ENCODE measurements around the gene UBXN11. TPM values are rescaled to one million over a fixed set of nuclear protein-coding genes. Genes with fewer than 3 reads are reported as not detected.

UBXN11 gene
- total and polyA plus RNA-seq, 2 of the 13 experiments (the other 11 are each of a cell fraction or from before 2014, with no cell fraction given) = 9.3 to 10.4 TPM

GRCh38 chr1:26321315-26322041, 15.0 kb upstream of the UBXN11 start:
- intact Hi-C loops (cut with micrococcal nuclease; ENCODE audit: unreplicated experiment) = loop anchor here (1.0 to 2.0 kb wide), 4 partner anchors 36 to 70 kb away; no protein-coding TSS in a partner anchor
- no peaks in the 10 kb centered on the region for H4K20me1 ChIP-seq (ENCODE audit: insufficient read depth, low read length)
- no peak overlapping the region for H2AFZ ChIP-seq (ENCODE audit: low read length)
- WGBS (ENCODE audit: low lambda C conversion rate) = 35% methylated on average over 16 of the region's 16 CpGs
- H3K79me2 ChIP-seq (ENCODE audit: insufficient read depth, low read length) = no peaks in the 10 kb centered on the region
- no peak overlapping the region for H3K27ac ChIP-seq (ENCODE audit: extremely low read length, insufficient read depth, low read length)
- no peaks in the 10 kb centered on the region for H3K27me3 ChIP-seq (ENCODE audit: control insufficient read depth in 1 of 2, insufficient read depth in 2 of 2, low read length in 2 of 2)
- ATAC-seq (peak; percentile 92), DNase-seq (ENCODE audit: low spot score) (peak; percentile 69), FAIRE-seq (peak; percentile 67)
- BruUV-seq (replicated peaks) = no TSS peak
- H3K4me3 ChIP-seq (replicated peaks in 1 of 3; ENCODE audit: insufficient read depth in 1 of 3, low read depth in 2 of 3, low read length in 3 of 3) = no peak overlapping the region; a peak in 1 of 6 replicates
- ChIA-PET CTCF (ENCODE audit: low intra/inter-chr PET ratio, low total read pairs) (interaction anchor here (1.1 to 2.3 kb wide), 4 partner anchors 36 to 131 kb away, joined by 3 to 26 read pairs (median 16); partner anchors contain the start of gene CATSPER4), POLR2A (interaction anchor here (0.8 to 1.1 kb wide), 3 partner anchors 29 to 152 kb away, joined by 3 to 5 read pairs (median 5); partner anchors contain the start of gene ZNF593)
- no peak overlapping the region for H3K9ac ChIP-seq (ENCODE audit: insufficient read depth, low read depth, low read length)
- no peaks in the 10 kb centered on the region for H3K4me1 ChIP-seq (ENCODE audit: insufficient read depth, low read length)
- no peaks in the 10 kb centered on the region for H3K36me3 ChIP-seq (replicated peaks in 1 of 2; ENCODE audit: control insufficient read depth in 1 of 2, insufficient read depth in 2 of 2, low read length in 2 of 2)
- peak overlapping the region; percentile 18; the same call in 1 of the 2 replicates for H3K4me2 ChIP-seq (ENCODE audit: low read depth, low read length)
- no peaks in the 10 kb centered on the region for H3K9me3 ChIP-seq (ENCODE audit: low read length)
- in situ Hi-C loops (cut with HindIII; ENCODE audit: extremely low pct_ligation_motif_present, low pct_unique_long_range_greater_than_20kb) = loop anchor here (5.0 kb wide), 2 partner anchors 39 to 41 kb away; partner anchors contain the start of gene SH3BGRL3
- TF ChIP-seq NFRKB (IDR thresholded peaks at IDR 0.05) (no peak), ZGPAT (CRISPR knock-in tag; IDR thresholded peaks at IDR 0.05) (no peak), ZNF484 (CRISPR knock-in tag; IDR thresholded peaks at IDR 0.05; ENCODE audit: borderline replicate concordance, low read depth) (no peak), ZBTB44 (CRISPR knock-in tag; IDR thresholded peaks at IDR 0.05) (no peak), ZNF713 (CRISPR knock-in tag; IDR thresholded peaks at IDR 0.05) (no peak), FOXC1 (CRISPR knock-in tag; IDR thresholded peaks at IDR 0.05; ENCODE audit: borderline replicate concordance) (no peak), ZNF788 (CRISPR knock-in tag; IDR thresholded peaks at IDR 0.05; ENCODE audit: borderline replicate concordance) (no peak), ZBTB49 (CRISPR knock-in tag; IDR thresholded peaks at IDR 0.05; ENCODE audit: borderline replicate concordance) (no peak), PATZ1 (CRISPR knock-in tag; IDR thresholded peaks at IDR 0.05) (peak; percentile 53; the same call in 1 of the 2 replicates), YEATS2 (CRISPR knock-in tag; IDR thresholded peaks at IDR 0.05; ENCODE audit: borderline replicate concordance) (peak; percentile 52; the same call in 1 of the 2 replicates), SRSF1 (optimal IDR thresholded peaks at IDR 0.05; ENCODE audit: low read depth, low read length) (no peak), DR1 (CRISPR knock-in tag; IDR thresholded peaks at IDR 0.05) (no peak), ZNF816 (CRISPR knock-in tag; IDR thresholded peaks at IDR 0.05; ENCODE audit: borderline replicate concordance) (no peak)
